ENCODE results near the gene PLEKHH1.

- TF ChIP-seq CHD1 (IDR thresholded peaks at IDR 0.05; ENCODE audit: low read depth, low read length) (no peak), RAD21 (IDR thresholded peaks at IDR 0.05 in 1 of 2, conservative IDR thresholded peaks at IDR 0.05 in 1 of 2; ENCODE audit: low read depth in 2 of 2, low read length in 2 of 2) (no peak), RNF2 (IDR thresholded peaks at IDR 0.05; ENCODE audit: borderline replicate concordance, low read depth, low read length, missing control alignments, poor library complexity, severe bottlenecking) (no peak), RFX5 (IDR thresholded peaks at IDR 0.05; ENCODE audit: borderline replicate concordance, low read depth, low read length) (no peak)
- TF ChIP-seq, protein P1, sequence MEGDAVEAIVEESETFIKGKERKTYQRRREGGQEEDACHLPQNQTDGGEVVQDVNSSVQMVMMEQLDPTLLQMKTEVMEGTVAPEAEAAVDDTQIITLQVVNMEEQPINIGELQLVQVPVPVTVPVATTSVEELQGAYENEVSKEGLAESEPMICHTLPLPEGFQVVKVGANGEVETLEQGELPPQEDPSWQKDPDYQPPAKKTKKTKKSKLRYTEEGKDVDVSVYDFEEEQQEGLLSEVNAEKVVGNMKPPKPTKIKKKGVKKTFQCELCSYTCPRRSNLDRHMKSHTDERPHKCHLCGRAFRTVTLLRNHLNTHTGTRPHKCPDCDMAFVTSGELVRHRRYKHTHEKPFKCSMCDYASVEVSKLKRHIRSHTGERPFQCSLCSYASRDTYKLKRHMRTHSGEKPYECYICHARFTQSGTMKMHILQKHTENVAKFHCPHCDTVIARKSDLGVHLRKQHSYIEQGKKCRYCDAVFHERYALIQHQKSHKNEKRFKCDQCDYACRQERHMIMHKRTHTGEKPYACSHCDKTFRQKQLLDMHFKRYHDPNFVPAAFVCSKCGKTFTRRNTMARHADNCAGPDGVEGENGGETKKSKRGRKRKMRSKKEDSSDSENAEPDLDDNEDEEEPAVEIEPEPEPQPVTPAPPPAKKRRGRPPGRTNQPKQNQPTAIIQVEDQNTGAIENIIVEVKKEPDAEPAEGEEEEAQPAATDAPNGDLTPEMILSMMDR (IDR thresholded peaks at IDR 0.05; ENCODE audit: control extremely low read depth in 1 of 3, insufficient read depth in 1 of 3, low read depth in 1 of 3, low read length in 3 of 3), result no peak
Measured at GRCh38 chr14:67487937-67488893, 44.9 kb upstream of the PLEKHH1 start, which contains the start of gene TMEM229B.
